MG63 (cell line): ENCODE results near the gene CDCA5. TPM values are rescaled to one million over a fixed set of nuclear protein-coding genes. Genes with fewer than 3 reads are reported as not detected.
A peak's percentile ranks its signal among the peaks of the same experiment; 100 is the strongest.

Source experiments
- DNase-seq: peaks from one replicate; pipeline ENCODE4 v3.0.0-alpha.2; 2020
- H3K27me3 ChIP-seq: fragments of 250-450 bp; sonication (Bioruptor Pico); 2 replicates; pipeline ENCODE4 v1.5.1; 2020; ENCODE audit warnings: mild to moderate bottlenecking, moderate library complexity
- H3K36me3 ChIP-seq: fragments of 250-450 bp; sonication (Bioruptor Pico); 2 replicates; pipeline ENCODE4 v1.5.1; 2020; ENCODE audit warnings: mild to moderate bottlenecking, moderate library complexity
- H3K4me3 ChIP-seq: fragments of 250-450 bp; sonication (Bioruptor Pico); 2 replicates; pipeline ENCODE4 v1.5.1; 2020; ENCODE audit warnings: mild to moderate bottlenecking, moderate library complexity
- H3K9me3 ChIP-seq: fragments of 250-450 bp; sonication (Bioruptor Pico); 2 replicates; pipeline ENCODE4 v1.5.1; 2020; ENCODE audit warnings: mild to moderate bottlenecking, moderate library complexity
- total RNA-seq: library from RNA; depleted of rRNA; stranded (reverse); fragments of >200 nt; shearing (Covaris generic); gene quantifications from 2 replicates; pipeline ENCODE4 v1.2.3, GENCODE V29; 2014; ENCODE audit warnings: low replicate concordance; rRNA removed

CDCA5 gene, protein sequence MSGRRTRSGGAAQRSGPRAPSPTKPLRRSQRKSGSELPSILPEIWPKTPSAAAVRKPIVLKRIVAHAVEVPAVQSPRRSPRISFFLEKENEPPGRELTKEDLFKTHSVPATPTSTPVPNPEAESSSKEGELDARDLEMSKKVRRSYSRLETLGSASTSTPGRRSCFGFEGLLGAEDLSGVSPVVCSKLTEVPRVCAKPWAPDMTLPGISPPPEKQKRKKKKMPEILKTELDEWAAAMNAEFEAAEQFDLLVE
- 42.5 and 43.5 TPM in 2 replicates for total RNA-seq

DNA sequence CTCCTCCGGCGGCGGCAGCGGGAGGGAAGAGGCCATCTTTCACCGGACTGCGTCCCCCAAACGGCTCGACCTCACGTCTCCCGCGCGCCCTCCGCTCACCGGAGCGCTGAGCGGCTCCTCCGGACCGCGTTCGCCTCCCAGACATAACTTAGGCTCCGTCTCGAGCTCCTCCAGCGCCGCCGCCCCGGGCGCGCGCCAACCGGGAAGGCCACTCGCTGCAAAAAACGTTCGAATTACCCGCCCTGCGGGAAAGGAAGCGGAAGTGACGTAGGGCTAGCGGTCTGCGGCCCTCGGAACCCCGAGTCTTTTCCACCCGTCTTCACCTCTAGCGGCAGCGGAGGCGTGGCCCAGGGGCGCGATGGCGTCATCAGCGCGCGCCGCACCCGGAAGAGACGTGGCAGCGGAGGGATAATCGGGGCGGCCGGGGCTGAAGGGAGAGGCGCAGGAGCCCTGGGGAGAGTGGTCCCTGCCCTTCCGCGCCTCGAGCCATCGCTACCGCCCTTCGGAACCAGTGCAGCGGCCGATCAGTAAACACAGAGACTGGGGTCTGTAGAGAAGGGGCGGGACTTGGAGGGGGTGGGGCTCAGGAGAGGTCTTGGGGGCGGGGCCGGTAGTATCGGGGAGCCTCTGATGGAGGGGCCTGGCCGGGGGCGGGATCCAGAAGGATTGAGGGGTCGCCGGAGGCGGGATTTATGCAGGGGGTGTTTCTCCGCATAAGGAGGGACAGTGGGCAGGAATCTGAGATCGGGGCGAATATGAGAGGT is at the start of gene CDCA5, which contains the start of gene ZFPL1:
CDCA5 (minus strand) TSS at position 207 of the 764 bp plus-strand sequence; CDS start at position 145, 62 bp downstream.
ZFPL1 (plus strand) TSS at position 389 of the 764 bp plus-strand sequence. CDS start 477 bp downstream, outside the sequence.
- Histone ChIP-seq H3K36me3 (peaks cover 59% of the 10 kb centered on the region), H3K4me3 (peak within 1 kb of the TSS; percentile 77), H3K27me3 (no peaks in the 10 kb centered on the region), H3K9me3 (no peaks in the 10 kb centered on the region)
- peak; percentile 96 for DNase-seq

DNA sequence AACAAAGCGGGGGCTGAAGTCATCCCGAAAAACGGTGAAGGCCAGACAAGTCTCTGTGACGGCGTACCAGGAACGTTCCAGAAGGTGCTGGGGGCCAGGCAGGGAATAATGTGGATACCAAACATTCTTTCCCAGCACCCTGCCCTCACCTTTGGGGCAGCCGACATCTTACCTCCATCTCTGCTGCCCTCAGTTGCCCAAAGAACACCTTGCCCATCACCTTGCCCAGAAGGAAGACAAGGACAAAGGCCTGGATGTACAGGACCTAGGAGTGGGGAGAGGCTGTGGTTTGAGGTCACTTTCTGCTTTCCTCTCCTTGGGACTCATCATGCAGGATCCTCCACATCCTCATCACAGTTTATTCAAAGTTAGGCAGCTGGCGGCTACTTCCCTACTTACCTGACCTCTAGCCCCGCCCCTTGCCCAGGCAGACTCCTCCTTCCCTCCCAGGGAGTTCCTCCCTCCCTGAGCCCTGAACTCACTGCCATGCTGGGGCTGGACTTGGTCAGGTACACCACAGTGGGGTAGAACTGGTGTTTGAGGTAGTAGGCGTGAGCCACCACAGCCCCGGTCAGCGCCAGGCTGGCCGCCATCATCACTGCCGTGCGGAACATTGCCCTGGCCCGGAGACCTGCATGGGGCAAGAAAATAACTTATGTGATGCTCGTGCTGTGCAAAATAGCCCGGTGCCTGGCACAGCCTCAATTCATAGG is 49.3 kb upstream of the CDCA5 start:
- H3K27me3 ChIP-seq: no peaks in the 10 kb centered on the region
- peaks cover 43% of the 10 kb centered on the region for H3K36me3 ChIP-seq
- no peak for DNase-seq
- no peaks in the 10 kb centered on the region for H3K9me3 ChIP-seq
- H3K4me3 ChIP-seq: peak overlapping the region; percentile 97

DNA sequence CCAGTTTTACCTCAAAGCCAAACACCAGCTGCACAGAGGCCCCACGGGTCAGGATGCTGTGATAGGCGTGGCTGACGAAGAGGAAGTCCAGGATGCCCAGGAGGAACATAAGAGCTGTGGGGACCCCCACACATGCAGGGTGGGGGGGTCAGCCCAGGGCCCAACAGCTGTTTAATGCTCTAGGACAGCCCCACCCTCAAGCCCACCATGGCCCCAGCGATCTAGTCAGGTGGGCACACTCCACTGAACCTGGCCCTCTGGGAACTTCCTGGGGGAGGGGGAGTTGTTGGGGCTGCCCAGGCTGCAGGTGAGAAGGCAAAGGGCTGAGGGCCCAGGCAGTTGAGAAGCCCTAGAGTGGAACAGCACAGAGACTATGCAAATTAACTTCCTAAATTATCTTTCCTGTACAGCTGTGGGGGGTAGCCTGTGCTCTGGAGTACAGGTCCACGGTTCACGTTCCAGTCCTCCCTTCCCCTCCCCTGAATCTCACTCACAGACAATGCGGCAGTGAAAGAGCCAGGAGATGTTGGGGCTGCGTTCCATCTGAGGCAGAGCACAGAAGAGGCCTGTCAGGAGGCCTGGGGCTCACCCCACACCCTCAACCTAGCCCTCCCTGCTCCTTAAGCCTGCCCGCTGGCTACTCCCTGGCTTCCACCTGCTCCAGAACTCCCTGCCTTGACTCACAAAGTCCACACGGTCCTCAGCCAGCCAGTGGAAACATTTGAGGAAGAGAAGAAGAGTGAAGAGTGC is 48.6 kb upstream of the CDCA5 start:
- no peak for DNase-seq
- peaks cover 43% of the 10 kb centered on the region for H3K36me3 ChIP-seq
- H3K9me3 ChIP-seq: no peaks in the 10 kb centered on the region
- H3K4me3 ChIP-seq: no peak overlapping the region
- no peaks in the 10 kb centered on the region for H3K27me3 ChIP-seq

DNA sequence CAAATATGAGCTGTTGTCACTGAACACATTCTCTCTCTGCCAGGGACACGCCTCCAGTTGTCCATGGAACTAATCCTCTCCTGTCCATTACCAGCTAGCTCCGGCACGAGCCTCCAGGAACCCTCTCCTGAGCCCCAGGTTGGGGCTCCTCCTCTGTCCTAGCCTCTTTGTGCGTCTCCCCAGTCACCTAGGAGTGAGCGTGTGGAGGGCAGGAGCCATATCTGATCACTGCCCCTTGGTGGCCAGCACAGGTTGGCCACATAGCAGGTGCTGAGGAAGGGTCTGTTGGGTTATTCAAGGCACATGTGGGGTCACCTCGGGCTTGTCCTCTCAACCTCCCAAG is 48.0 kb upstream of the CDCA5 start:
- no peak overlapping the region for H3K4me3 ChIP-seq
- H3K9me3 ChIP-seq: no peaks in the 10 kb centered on the region
- no peaks in the 10 kb centered on the region for H3K27me3 ChIP-seq
- H3K36me3 ChIP-seq: peaks cover 48% of the 10 kb centered on the region
- no peak for DNase-seq

DNA sequence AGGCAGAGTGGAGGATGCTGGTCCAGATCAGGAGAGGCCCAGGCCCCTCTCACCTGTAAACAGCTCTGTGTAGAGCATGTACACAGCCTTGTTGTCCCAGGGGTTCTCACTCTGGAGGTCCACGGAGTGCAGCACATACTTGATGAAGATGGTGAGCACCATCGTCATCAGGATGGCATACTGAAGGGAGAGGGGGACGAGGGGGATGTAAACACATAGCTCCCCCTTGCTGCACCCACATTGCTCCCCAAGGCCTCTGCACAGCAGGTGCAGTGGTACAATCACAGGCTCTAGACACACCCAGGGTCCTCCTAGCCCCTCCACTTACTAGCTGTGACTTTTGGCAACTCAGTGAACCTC is 47.6 kb upstream of the CDCA5 start:
- Histone ChIP-seq H3K4me3 (no peak overlapping the region), H3K36me3 (peaks cover 49% of the 10 kb centered on the region), H3K9me3 (no peaks in the 10 kb centered on the region), H3K27me3 (no peaks in the 10 kb centered on the region)
- DNase-seq: no peak

DNA sequence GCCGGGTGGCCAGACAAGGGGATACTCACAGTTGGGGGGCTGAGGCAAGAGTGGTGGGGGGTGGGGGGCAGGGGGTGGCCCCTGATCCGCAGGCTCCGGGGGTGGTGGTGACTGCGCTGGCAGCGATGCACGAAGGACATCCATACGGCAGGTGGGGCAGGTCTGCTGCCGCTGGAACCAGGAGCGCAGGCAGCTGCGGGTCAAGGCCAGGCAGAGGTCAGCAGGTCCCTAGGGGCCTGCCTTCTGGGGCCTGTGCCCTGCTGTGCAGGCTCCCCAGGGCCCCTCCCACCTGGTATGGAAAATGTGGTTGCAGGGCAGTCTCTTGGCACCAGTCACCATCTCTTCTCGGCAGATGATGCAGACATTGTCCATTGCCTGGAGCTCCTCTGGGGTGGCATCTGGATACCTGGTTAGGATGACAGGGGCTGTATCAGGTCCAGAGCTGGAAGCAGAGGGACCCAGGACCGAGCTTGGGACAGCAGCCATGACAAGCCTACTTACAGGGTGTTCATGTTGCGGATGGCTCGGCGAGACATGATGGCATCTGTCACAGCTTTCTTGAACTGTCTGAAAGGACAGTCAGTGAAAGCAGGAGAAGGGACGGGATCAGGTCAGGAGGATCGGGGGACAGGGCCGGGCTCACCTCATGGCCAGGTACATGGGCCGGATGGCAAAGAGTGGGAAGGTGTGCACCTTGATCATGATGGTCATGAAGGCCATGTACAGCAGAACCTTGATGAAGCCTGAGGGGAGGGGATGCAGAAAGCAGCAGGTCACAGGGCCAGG is 47.0 kb upstream of the CDCA5 start:
- no peak overlapping the region for H3K4me3 ChIP-seq
- no peaks in the 10 kb centered on the region for H3K9me3 ChIP-seq
- H3K36me3 ChIP-seq: peaks cover 49% of the 10 kb centered on the region
- H3K27me3 ChIP-seq: no peaks in the 10 kb centered on the region
- no peak for DNase-seq

DNA sequence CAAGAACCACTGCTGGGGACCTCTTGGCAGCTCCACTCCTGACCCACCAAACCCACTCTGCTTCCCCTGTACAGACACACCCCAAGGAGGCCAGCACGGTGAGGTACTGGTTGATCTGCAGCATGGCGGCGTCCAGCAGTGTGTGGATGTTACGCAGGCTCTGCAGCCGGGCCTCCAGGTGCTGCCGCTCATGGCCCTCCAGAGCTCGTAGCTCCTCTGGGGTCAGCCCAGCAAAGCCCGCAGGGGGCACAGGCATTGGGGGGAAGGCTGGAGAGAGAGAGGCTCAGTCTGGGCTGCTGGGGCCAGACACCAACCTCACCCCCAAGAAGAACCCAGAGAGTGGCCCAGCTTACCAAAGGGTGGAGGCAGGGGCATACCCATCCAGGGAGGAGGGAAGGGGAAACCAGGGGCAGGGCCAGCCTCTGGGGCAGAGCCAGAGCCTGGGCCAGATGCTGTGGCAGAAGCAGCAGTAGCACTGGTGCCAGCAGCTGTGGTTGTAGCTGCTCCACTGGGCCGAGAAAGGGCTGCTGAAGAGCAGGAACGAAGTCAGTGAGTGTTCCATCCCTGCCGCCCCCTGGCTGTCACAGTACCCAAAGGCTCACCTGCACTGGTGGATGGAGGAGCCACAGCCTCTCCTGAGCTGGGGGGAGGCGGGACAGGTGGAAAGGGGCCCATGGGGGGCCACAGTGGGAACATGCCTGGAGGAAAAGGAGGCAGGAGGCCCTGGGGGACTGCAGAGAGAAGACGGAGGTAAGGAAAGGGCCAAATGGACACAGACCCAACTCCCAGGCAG is 46.0 kb upstream of the CDCA5 start:
- Histone ChIP-seq H3K27me3 (no peaks in the 10 kb centered on the region), H3K36me3 (peaks cover 50% of the 10 kb centered on the region)

DNA sequence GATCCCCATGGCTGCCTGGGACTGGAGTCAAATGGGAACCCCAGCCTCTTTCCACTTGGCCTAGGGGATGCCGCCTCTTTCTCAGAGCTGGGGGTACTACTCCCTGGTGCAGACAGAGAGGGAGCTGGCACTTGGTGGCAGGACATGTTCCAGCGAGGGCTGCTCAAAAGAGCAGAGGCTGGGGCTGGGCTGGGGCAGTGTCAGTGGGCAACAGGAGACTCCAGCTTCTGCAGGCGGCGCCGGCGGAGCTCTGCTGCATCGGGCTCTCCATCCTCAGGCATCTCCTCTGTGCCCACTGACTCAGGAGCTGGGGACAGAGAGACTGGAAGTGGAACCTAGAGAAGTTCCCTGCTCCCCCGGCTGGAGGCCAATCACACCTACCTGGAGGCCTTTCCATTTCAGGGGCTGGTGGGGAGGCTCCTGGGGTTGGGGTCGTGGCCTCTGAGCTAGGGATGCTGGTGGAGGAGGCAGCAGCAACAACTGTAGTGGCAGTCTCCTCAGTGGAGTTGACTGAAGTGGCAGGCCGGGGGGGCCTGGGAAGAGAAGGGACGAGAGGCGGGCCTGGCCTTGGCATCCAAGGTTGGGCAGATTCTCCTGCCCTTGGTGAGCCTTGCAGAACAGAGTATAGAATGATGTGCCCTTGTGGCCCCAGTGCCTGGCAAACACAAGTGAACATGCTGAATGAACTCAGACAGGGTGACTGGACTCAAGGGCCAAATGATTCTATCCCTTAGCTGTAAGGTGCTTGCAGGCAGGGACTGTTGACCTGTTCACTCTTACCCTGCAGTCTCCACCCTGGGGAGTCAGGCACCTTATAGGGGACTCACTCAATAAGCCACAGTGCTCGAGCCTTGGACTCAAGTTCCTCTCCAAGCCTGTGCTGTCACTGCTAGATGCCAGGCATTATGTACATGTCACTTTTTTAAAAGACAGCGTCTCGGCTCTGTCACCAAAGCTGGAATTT is 44.6 kb upstream of the CDCA5 start:
- H3K36me3 ChIP-seq: peaks cover 52% of the 10 kb centered on the region

More for the DNA sequence above, 46.0 kb upstream of the CDCA5 start:
- Histone ChIP-seq H3K9me3 (no peaks in the 10 kb centered on the region), H3K4me3 (no peak overlapping the region)
- DNase-seq: no peak

DNA sequence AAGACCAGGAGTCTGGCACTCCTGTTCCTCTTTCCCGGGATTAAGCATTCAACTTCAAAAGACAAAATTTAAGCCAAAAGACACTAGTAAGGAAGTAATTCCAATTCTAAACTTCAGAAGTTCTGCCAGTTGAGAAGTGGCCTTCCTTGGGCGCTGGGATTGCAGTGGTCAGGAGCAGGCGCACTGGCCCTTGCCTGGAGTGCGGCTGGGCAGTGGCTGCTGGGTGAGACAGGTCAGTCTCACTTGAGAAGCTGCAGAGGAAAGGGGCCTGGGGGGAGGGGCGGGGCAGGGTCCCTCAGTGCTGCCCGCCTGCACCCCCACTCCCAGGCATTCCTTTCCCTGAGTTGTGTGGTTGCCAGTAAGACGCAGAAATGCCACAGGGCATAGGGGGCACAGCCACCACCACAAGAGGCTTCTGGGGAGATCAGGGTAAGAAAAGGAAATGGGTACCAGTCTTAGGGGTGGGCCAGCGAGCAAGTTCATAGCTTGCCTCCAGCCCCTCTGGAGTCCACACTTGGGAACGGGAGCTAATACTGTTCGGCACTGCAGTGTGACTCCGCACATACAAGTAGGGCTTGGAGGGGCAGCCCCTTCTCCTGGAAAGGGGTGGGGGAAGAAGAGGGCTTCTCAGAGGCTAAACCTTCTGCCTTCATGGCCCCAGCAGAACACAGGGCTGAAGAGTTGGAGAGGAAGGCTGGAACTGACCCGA is 43.8 kb upstream of the CDCA5 start:
- Histone ChIP-seq H3K4me3 (no peak overlapping the region), H3K36me3 (peaks cover 48% of the 10 kb centered on the region), H3K9me3 (no peaks in the 10 kb centered on the region), H3K27me3 (no peaks in the 10 kb centered on the region)
- no peak for DNase-seq

More for the DNA sequence above, 44.6 kb upstream of the CDCA5 start:
- no peak for DNase-seq
- no peaks in the 10 kb centered on the region for H3K27me3 ChIP-seq
- H3K9me3 ChIP-seq: no peaks in the 10 kb centered on the region
- no peak overlapping the region for H3K4me3 ChIP-seq

DNA sequence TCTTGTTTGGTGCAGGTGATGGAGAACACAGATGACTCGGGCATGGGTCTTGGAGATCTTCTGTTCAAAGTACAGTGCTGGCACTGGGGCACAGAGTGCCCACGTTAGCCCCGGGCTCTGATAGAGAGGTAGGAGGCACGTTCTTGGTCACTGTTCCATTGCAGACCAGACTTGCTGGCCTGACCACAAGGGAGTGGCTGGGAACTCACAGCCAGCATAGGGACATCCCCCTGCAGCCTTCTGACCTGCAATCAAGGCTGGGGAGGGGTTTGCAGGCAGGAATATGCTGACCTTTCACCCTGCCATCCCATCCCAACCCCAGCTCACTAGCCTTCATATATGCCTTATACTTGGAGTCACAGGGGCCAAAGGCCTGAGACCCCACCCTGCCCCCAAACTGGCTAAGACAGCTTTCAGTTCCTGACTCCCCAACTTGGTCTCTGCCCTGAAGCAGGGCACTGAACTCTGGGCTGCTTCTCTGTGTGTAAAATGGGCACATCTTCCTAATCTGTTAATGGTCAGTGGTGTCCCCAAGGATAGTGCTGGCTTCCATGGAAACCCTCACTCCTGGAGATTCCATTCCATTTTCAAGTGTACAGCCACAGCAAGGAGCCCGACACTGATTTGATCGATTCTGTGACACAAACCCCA is 42.9 kb upstream of the CDCA5 start:
- Histone ChIP-seq H3K27me3 (no peaks in the 10 kb centered on the region), H3K9me3 (no peaks in the 10 kb centered on the region), H3K36me3 (peaks cover 41% of the 10 kb centered on the region), H3K4me3 (no peak overlapping the region)
- DNase-seq: no peak

DNA sequence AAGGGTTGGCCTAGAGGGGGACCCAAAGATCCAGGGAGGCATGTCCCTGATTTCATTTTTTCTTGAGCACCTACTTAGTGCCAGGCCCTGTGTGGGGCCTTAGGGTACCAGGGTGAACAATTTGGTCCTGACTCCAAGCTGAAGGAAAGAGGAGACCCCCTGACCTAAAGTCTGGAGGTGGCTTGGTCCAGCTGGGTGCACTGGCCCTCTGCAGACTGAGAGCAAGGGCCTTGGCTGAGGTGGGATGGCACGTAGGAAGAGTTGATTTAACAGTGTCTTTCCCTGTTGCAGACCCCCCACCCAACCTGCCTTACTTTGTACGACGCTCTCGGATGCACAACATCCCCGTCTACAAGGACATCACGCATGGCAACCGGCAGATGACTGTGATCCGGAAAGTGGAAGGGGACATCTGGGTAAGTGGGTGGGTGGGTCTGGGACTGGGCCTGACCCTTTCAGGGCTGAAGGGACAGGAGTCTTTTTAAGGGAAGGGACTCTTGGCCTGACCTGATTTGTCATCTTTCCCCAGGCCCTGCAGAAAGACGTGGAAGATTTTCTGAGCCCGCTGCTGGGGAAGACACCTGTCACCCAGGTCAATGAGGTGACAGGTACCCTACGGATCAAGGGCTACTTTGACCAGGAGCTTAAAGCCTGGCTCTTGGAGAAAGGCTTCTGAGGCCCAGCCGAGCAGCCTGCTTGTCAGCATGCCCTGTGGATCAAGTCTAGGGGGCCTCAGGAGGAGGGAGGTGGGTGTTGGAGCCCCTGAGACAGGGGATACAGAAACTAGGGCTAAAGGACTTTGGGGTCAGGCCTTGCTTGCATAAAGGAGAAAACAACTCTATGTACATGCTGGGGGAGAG is 41.6 kb upstream of the CDCA5 start:
- no peaks in the 10 kb centered on the region for H3K9me3 ChIP-seq
- no peak for DNase-seq
- peaks cover 47% of the 10 kb centered on the region for H3K36me3 ChIP-seq
- H3K4me3 ChIP-seq: no peak overlapping the region
- no peaks in the 10 kb centered on the region for H3K27me3 ChIP-seq

DNA sequence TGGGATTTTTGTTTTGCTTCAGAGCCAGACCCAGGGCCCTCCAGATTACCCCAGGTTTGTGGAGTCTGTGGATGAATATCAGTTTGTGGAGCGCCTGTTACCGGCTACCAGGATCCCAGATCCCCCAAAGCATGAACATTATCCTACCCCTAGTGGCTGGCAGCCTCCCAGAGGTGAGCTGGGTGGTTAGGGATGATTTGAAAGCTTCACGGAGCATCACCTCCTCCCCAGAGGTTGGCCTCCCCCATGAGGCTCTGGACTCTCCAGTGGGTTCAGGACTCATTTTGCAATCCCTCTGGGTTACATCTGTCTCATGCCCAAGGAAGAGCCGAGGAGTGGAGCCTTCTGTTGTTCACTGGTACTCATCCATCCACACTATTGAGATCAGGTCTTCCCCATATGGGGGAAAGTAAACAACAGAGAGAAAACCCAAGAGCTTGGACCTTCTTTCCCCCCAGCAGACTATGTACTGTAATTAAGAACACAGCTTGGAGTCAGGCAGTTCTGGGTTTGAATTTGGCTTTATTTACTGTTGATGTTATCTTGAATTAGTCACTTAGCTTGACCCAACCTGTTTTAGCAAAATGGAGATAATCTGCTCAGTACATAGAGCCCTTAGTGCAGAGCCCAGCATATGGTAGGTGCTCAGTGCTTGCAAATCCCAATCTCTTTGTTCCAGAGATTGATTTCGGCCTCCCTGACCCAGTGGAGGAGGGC is 40.8 kb upstream of the CDCA5 start:
- no peak overlapping the region for H3K4me3 ChIP-seq
- DNase-seq: no peak
- no peaks in the 10 kb centered on the region for H3K27me3 ChIP-seq
- H3K9me3 ChIP-seq: no peaks in the 10 kb centered on the region
- H3K36me3 ChIP-seq: peaks cover 52% of the 10 kb centered on the region
